Activated CD8-positive, alpha-beta T cell treated with anti-CD3 and anti-CD28 coated beads for 36 hours (primary cell): ENCODE measurements around the gene KDM6A. TPM values are rescaled to one million over a fixed set of nuclear protein-coding genes. Genes with fewer than 3 reads are reported as not detected.
"Not testable (repeated sequence)": the region's sequence is repeated elsewhere in the genome, so short reads cannot be mapped to it uniquely, and the experiment has no call there.

Source experiments
- ATAC-seq: fragments of 200-7000 bp; cut with Tn5 transposase; one replicate; pipeline ENCODE4 v1.10.0; 2021; ENCODE audit warnings: mild to moderate bottlenecking, moderate library complexity
- CTCF ChIA-PET: fragments of 350-600 bp; sonication (Branson Sonifier 250); formaldehyde crosslinking; loops from one replicate; lab custom pipeline; 2021; ENCODE audit warnings: antibody characterized with exemption; lab: Charles Lee
- POLR2A ChIA-PET: fragments of 350-600 bp; sonication (Branson Sonifier 250); formaldehyde crosslinking; loops from one replicate; lab custom pipeline; 2021; ENCODE audit warnings: antibody characterized with exemption; lab: Charles Lee
- DNase-seq: peaks from one replicate; pipeline ENCODE4 v3.0.0-alpha.2; 2020
- H3K27ac Mint-ChIP-seq: one replicate; pipeline ENCODE4 v1.8.0; 2021; ENCODE audit warnings: mild to moderate bottlenecking, mixed read lengths
- H3K27me3 Mint-ChIP-seq: one replicate; pipeline ENCODE4 v1.8.0; 2021; ENCODE audit warnings: mixed read lengths
- H3K36me3 Mint-ChIP-seq: one replicate; pipeline ENCODE4 v1.8.0; 2021; ENCODE audit warnings: low read depth, mixed read lengths
- H3K4me1 Mint-ChIP-seq: one replicate; pipeline ENCODE4 v1.8.0; 2021; ENCODE audit warnings: low read depth, mixed read lengths
- H3K4me3 Mint-ChIP-seq: one replicate; pipeline ENCODE4 v1.8.0; 2021; ENCODE audit warnings: mild to moderate bottlenecking, moderate library complexity, mixed read lengths
- H3K9me3 Mint-ChIP-seq: one replicate; pipeline ENCODE4 v1.8.0; 2021; ENCODE audit warnings: mixed read lengths
- intact Hi-C: fragments of 100-400 bp; cut with micrococcal nuclease; formaldehyde crosslinking; loops from one replicate; pipeline ENCODE4 v1.10.0; 2022
- total RNA-seq, 2 experiments: library from RNA; stranded (reverse); gene quantifications; one replicate each; pipeline ENCODE4 v1.2.3, GENCODE V29; 2021
- TF ChIP-seq, protein P1 (sequence below): fragments of 200-600 bp; IDR thresholded peaks from one replicate; pipeline ENCODE4 v1.8.0; 2022; ENCODE audit warnings: antibody characterized with exemption, mild to moderate bottlenecking

KDM6A gene
- total RNA-seq, 2 experiments from 2014 or later, result 18.9 to 21.1 TPM

DNA sequence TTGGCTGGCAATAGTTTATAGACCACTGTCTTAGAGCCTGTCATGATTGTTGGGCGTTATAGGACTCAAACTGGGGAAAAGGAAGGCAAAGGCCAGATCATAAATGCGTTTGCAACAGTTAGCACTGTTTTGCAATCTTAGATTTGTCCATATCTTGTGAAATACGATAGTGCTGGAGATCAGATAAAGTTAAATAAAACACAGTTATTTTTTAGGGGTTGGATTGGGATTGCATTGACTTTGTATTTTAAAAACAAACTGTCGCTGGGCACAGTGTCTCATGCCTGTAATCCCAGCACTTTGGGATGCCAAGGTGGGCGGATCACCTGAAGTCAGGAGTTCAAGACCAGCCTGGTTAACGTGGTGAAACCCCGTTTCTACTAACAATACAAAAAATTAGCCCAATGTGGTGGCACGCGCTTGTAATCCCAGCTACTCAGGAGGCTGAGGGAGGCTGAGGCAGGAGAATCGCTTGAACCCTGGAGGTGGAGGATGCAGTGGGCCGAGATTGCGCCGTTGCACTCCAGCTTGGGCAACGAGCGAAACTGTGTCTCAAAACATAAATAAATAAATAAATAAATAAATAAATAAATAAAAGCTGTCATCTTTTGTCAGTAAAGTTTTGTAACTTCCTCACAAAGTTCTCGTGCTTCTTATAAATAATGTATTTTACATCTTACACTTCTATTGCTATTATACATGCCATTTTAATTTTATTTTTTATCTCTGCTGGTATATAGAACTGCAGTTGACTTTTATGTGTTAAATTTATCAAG, 117.2 kb downstream of the KDM6A start:
- POLR2A ChIA-PET, result no interaction called here
- CTCF ChIA-PET, result no interaction called here
- Mint-ChIP-seq H3K27ac (no peak overlapping the region), H3K27me3 (no peaks in the 10 kb centered on the region), H3K36me3 (peaks cover 33% of the 10 kb centered on the region), H3K9me3 (peaks cover 2% of the 10 kb centered on the region), H3K4me3 (no peak overlapping the region), H3K4me1 (peaks cover 20% of the 10 kb centered on the region)
- DNase-seq (no peak), ATAC-seq (no peak)
- TF ChIP-seq, protein P1, sequence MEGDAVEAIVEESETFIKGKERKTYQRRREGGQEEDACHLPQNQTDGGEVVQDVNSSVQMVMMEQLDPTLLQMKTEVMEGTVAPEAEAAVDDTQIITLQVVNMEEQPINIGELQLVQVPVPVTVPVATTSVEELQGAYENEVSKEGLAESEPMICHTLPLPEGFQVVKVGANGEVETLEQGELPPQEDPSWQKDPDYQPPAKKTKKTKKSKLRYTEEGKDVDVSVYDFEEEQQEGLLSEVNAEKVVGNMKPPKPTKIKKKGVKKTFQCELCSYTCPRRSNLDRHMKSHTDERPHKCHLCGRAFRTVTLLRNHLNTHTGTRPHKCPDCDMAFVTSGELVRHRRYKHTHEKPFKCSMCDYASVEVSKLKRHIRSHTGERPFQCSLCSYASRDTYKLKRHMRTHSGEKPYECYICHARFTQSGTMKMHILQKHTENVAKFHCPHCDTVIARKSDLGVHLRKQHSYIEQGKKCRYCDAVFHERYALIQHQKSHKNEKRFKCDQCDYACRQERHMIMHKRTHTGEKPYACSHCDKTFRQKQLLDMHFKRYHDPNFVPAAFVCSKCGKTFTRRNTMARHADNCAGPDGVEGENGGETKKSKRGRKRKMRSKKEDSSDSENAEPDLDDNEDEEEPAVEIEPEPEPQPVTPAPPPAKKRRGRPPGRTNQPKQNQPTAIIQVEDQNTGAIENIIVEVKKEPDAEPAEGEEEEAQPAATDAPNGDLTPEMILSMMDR, result no peak
- intact Hi-C loops, result no loop called here

DNA sequence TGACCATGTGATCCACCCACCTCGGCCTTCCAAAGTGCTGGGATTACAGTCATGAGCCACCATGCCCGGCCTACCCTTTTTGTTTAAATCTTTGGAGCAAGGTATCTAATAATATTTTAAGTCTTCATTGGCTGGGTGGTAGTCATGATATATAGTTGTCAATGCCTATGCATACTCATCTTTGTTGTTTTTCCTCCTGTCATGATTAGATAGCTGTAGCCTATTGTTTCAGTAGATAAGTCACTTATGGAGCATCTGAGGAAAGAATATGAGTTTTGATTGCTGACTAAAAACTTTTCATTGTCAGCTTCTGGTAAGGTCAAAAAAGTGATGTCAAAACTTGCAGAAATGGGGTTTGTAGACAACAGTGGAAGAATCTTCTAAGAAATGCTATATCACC, 119.8 kb downstream of the KDM6A start:
- ChIA-PET CTCF (no interaction called here), POLR2A (interaction anchor here (0.5 to 0.6 kb wide), 2 partner anchors 123 to 226 kb away, joined by 3 read pairs; no protein-coding TSS in a partner anchor)
- ATAC-seq (no peak), DNase-seq (no peak)
- peaks cover 33% of the 10 kb centered on the region for H3K36me3 Mint-ChIP-seq
- H3K4me3 Mint-ChIP-seq, result no peak overlapping the region
- peaks cover 34% of the 10 kb centered on the region for H3K4me1 Mint-ChIP-seq
- H3K27ac Mint-ChIP-seq, result no peak overlapping the region
- TF ChIP-seq, protein P1, result no peak
- H3K9me3 Mint-ChIP-seq, result peaks cover 2% of the 10 kb centered on the region
- intact Hi-C loops, result no loop called here
- H3K27me3 Mint-ChIP-seq, result no peaks in the 10 kb centered on the region

DNA sequence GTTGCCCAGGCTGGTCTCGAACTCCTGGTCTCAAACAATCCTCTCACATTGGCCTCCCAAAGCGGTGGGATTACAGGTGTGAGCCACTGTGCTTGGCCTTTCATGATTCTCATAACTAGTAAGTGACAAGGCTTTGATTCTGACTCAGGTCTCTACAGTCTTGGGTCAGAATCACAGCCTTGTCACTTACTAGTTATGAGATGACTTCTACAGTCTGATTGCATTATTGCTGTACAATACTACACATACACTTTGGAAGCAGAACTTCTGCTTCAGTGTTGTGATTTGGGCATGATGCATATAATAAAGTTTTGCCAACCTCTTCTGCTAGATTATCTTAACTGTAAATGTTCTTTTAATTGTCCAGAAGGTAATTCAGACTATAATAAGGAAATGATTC, 123.3 kb downstream of the KDM6A start:
- peaks cover 26% of the 10 kb centered on the region for H3K36me3 Mint-ChIP-seq

DNA sequence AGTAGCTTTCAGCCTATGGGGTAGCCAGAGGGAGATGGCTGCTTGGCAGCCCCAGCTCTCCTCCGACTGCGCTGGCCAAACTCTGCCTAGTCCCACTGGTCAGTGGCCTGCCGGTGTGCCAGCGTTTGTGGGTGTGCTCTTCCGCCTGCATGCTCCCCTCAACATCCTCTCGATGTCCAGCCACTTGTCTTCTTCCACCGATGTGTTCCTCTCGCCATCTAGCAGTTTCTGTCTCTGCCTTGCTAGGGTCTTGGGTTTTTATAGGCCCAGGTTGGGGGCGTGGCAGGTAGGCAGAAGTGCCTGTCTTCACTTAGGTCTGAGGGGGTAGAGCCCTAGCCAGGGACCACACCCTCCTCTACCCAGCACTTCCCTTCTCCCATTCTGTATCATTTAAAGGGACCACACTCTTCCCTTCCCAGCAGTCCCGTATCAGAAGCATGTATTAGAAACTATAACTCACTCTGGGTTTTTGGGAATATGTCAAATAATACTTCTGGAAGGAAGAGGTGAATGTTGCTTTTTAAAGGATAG, 124.4 kb downstream of the KDM6A start:
- Mint-ChIP-seq H3K9me3 (peaks cover 3% of the 10 kb centered on the region), H3K27ac (peak overlapping the region; percentile 87), H3K4me1 (peaks cover 57% of the 10 kb centered on the region), H3K27me3 (no peaks in the 10 kb centered on the region), H3K36me3 (peaks cover 26% of the 10 kb centered on the region), H3K4me3 (peak overlapping the region; percentile 19)
- ChIA-PET POLR2A (no interaction called here), CTCF (no interaction called here)
- TF ChIP-seq, protein P1, result no peak
- ATAC-seq (peak; percentile 34), DNase-seq (peak; percentile 5)
- intact Hi-C loops, result no loop called here

More for the DNA sequence above, 123.3 kb downstream of the KDM6A start:
- H3K27ac Mint-ChIP-seq, result no peak overlapping the region
- peak; percentile 18 for DNase-seq
- intact Hi-C loops, result no loop called here
- ChIA-PET POLR2A (no interaction called here), CTCF (no interaction called here)
- TF ChIP-seq, protein P1, result no peak
- peaks cover 50% of the 10 kb centered on the region for H3K4me1 Mint-ChIP-seq
- H3K27me3 Mint-ChIP-seq, result no peaks in the 10 kb centered on the region
- no peak overlapping the region for H3K4me3 Mint-ChIP-seq
- peak; percentile 82 for ATAC-seq
- H3K9me3 Mint-ChIP-seq, result peaks cover 3% of the 10 kb centered on the region

DNA sequence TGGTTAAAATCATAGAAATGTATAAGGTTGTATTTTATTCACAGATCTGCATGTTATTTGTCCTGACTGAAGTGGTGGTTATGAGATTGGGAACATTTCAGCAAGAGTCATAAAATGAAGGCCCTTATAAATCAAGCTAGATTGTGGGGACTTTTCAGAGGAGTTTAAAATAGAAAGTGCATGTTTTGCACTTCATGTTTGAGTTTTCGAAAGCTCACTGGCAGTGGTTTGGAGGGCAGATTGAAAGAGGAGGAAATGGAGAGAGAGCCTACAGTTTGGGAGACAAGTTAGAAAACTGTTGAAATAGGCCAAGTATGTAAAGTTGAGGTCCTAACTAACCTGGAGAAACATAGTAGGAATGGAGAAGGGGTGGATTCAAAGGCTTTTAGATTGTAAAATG, 124.9 kb downstream of the KDM6A start:
- peaks cover 55% of the 10 kb centered on the region for H3K4me1 Mint-ChIP-seq
- DNase-seq, result no peak
- POLR2A ChIA-PET, result no interaction called here
- intact Hi-C loops, result no loop called here
- H3K27ac Mint-ChIP-seq, result peak overlapping the region; percentile 87
- peaks cover 3% of the 10 kb centered on the region for H3K9me3 Mint-ChIP-seq
- peak overlapping the region; percentile 30 for H3K4me3 Mint-ChIP-seq
- ATAC-seq, result no peak
- no peaks in the 10 kb centered on the region for H3K27me3 Mint-ChIP-seq
- TF ChIP-seq, protein P1, result no peak
- CTCF ChIA-PET, result no interaction called here
- peaks cover 23% of the 10 kb centered on the region for H3K36me3 Mint-ChIP-seq

DNA sequence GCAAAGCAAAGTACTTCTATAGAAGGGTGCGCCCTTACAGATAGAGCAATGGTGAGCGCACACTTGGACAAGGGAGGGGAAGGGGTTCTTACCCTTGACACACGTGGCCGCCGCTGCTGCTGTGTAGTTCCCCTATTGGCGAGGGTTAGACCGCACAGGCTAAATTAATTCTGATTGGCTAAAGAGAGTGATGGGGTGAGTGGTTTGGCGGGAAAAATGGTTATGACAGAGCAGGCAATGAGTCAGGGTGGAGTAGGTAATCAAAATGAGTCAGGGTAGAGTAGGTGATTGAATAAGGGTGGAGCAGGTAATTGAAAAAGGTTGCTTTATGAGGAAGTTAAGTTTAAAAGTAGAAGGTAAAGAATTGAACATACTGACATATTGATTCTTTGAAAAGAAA, 126.2 kb downstream of the KDM6A start:
- POLR2A ChIA-PET, CTCF ChIA-PET, H3K9me3 Mint-ChIP-seq, H3K27ac Mint-ChIP-seq, intact Hi-C loops, H3K4me3 Mint-ChIP-seq, H3K27me3 Mint-ChIP-seq: not testable (repeated sequence)
- Mint-ChIP-seq H3K36me3 (peaks cover 13% of the 10 kb centered on the region), H3K4me1 (peaks cover 59% of the 10 kb centered on the region)
- ATAC-seq, result peak; percentile 58
- DNase-seq, result peak; percentile 27

DNA sequence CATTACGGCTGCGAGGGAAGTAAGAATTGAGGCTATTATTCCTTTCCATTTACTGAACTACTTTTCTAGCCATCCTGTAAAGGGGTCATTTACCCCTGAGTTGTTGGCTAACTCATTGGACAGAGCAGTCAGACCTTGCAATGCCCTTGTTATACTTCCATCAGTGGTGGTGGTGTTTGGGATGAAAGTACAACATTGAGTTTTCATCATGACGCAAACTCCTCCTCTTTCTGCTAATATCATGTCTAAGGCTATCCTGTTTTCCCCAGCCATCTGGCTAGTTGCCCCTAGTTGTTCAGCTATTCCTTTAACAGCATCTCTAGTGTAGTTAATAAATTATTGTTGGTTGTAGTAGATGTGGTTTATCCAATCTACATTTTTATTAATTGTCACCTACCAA, 126.9 kb downstream of the KDM6A start:
- DNase-seq, H3K27ac Mint-ChIP-seq, CTCF ChIA-PET, intact Hi-C loops, H3K9me3 Mint-ChIP-seq, H3K4me3 Mint-ChIP-seq, H3K27me3 Mint-ChIP-seq, ATAC-seq: not testable (repeated sequence)
- peaks cover 57% of the 10 kb centered on the region for H3K4me1 Mint-ChIP-seq
- POLR2A ChIA-PET, result interaction anchor here (2.0 kb wide), 1 partner anchor 13 kb away, joined by 4 read pairs; no protein-coding TSS in a partner anchor
- peaks cover 17% of the 10 kb centered on the region for H3K36me3 Mint-ChIP-seq
